Colonic mucosa (tissue), 4 donors: ENCODE results near the gene KIF13A. TPM values are rescaled to one million over a fixed set of nuclear protein-coding genes. Genes with fewer than 3 reads are reported as not detected.

Experiments
- DNase-seq: peaks from one replicate; pipeline ENCODE4 v3.0.0-alpha.2; 2020
- H3K27ac ChIP-seq: fragments of 200-600 bp; one replicate; pipeline ENCODE4 v1.8.0; 2021
- H3K27me3 ChIP-seq: fragments of 200-600 bp; one replicate; pipeline ENCODE4 v1.8.0; 2021
- H3K36me3 ChIP-seq: fragments of 200-600 bp; one replicate; pipeline ENCODE4 v1.8.0; 2021
- H3K4me1 ChIP-seq: fragments of 200-600 bp; one replicate; pipeline ENCODE4 v1.8.0; 2021; ENCODE audit warnings: mild to moderate bottlenecking
- H3K4me3 ChIP-seq: fragments of 200-600 bp; one replicate; pipeline ENCODE4 v1.8.0; 2021
- H3K9ac ChIP-seq, 2 donors: one replicate each; pipeline ENCODE4 v1.7.0; 2013; ENCODE audit warnings: control low read depth in 2 of 2, low read depth in 2 of 2, low read length in 2 of 2
- H3K9me3 ChIP-seq: fragments of 200-600 bp; one replicate; pipeline ENCODE4 v1.8.0; 2021
- intact Hi-C: fragments of 100-400 bp; cut with DNase I; formaldehyde crosslinking; loops from one replicate; pipeline ENCODE4 v1.14.1; 2022
- total RNA-seq, 2 donors: library from RNA; stranded (reverse); fragmentation: NEBNext Ultra II Directional in 1 of 2; extraction: Animal tissue kit (Norgen Biotek cat#: 25700) in 1 of 2; gene quantifications; one replicate each; pipeline ENCODE4 v1.2.1, GENCODE V29; 2021
- TF ChIP-seq, protein P1 (sequence below): fragments of 200-600 bp; IDR thresholded peaks from one replicate; pipeline ENCODE4 v1.8.0; 2022; ENCODE audit warnings: antibody characterized with exemption, mild to moderate bottlenecking
- donor health status: healthy.
- donor health status: DM: no; HTN: no; CAD: no.
- donor health status: DM: no; HTN: no; CAD: no.

The KIF13A gene
- 10 to 100 TPM; 43.7 to 54.0 TPM for total RNA-seq

- TF ChIP-seq, protein P1, sequence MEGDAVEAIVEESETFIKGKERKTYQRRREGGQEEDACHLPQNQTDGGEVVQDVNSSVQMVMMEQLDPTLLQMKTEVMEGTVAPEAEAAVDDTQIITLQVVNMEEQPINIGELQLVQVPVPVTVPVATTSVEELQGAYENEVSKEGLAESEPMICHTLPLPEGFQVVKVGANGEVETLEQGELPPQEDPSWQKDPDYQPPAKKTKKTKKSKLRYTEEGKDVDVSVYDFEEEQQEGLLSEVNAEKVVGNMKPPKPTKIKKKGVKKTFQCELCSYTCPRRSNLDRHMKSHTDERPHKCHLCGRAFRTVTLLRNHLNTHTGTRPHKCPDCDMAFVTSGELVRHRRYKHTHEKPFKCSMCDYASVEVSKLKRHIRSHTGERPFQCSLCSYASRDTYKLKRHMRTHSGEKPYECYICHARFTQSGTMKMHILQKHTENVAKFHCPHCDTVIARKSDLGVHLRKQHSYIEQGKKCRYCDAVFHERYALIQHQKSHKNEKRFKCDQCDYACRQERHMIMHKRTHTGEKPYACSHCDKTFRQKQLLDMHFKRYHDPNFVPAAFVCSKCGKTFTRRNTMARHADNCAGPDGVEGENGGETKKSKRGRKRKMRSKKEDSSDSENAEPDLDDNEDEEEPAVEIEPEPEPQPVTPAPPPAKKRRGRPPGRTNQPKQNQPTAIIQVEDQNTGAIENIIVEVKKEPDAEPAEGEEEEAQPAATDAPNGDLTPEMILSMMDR, result no peak
- no peak for DNase-seq
- intact Hi-C loops, result loop anchor here (5.0 to 10.0 kb wide), 2 partner anchors 123 to 135 kb away; partner anchors contain the start of gene NHLRC1
- H3K9ac ChIP-seq, result peak within 1 kb of the TSS; percentile 77 to 87
- peak within 1 kb of the TSS; percentile 95 for H3K27ac ChIP-seq
- H3K4me3 ChIP-seq, result peak within 1 kb of the TSS; percentile 53
- H3K27me3 ChIP-seq, result no peaks in the 10 kb centered on the region
- H3K9me3 ChIP-seq, result no peaks in the 10 kb centered on the region
- H3K36me3 ChIP-seq, result no peaks in the 10 kb centered on the region
- peaks cover 6% of the 10 kb centered on the region for H3K4me1 ChIP-seq
These were observed at the start of gene KIF13A for GRCh38 chr6:17987447-17987696. KIF13A (minus strand) TSS chr6:17987635; CDS start chr6:17987463, 172 bp downstream.

- no peak overlapping the region for H3K9ac ChIP-seq
- DNase-seq, result no peak
- intact Hi-C loops, result no loop called here
- no peaks in the 10 kb centered on the region for H3K36me3 ChIP-seq
- no peaks in the 10 kb centered on the region for H3K9me3 ChIP-seq
- H3K4me3 ChIP-seq, result no peak overlapping the region
- H3K27ac ChIP-seq, result no peak overlapping the region
- TF ChIP-seq, protein P1, result no peak
- H3K4me1 ChIP-seq, result no peaks in the 10 kb centered on the region
- H3K27me3 ChIP-seq, result no peaks in the 10 kb centered on the region
These were observed 49.3 kb upstream of the KIF13A start for GRCh38 chr6:18036781-18037180.

- no peaks in the 10 kb centered on the region for H3K9me3 ChIP-seq
- intact Hi-C loops, result no loop called here
These were observed 48.0 kb upstream of the KIF13A start for GRCh38 chr6:18035330-18035854.

DNA sequence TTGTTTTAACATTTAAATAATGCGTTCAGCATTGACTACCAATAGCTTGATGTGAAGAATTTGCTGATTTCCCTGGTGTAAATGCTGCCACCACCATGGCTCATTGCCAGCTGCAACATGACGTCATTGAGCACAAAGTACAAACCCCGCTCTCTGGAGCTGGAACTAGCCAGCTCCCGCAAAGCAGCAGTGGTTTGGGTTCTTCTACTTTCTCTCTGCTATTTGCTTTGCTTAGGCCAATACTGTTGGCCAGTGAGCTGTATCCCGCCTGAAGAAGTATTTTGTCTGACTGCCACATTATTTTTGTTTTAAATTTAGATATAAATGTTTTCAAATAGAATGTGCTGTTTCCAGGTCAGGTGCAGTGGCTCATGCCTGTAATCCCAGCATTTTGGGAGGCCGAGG, 47.4 kb upstream of the KIF13A start:
- H3K4me1 ChIP-seq, result no peaks in the 10 kb centered on the region
- H3K36me3 ChIP-seq, result no peaks in the 10 kb centered on the region
- peak; percentile 79 for DNase-seq
- no peaks in the 10 kb centered on the region for H3K27me3 ChIP-seq
- intact Hi-C loops, result no loop called here
- no peak overlapping the region for H3K9ac ChIP-seq
- H3K9me3 ChIP-seq, result no peaks in the 10 kb centered on the region
- no peak overlapping the region for H3K27ac ChIP-seq
- TF ChIP-seq, protein P1, result no peak
- H3K4me3 ChIP-seq, result no peak overlapping the region

More at GRCh38 chr6:18035330-18035854, 48.0 kb upstream of the KIF13A start:
- TF ChIP-seq, protein P1, result no peak
- H3K27ac ChIP-seq, result no peak overlapping the region
- DNase-seq, result no peak
- no peak overlapping the region for H3K9ac ChIP-seq
- H3K27me3 ChIP-seq, result no peaks in the 10 kb centered on the region
- no peaks in the 10 kb centered on the region for H3K4me1 ChIP-seq
- no peak overlapping the region for H3K4me3 ChIP-seq
- no peaks in the 10 kb centered on the region for H3K36me3 ChIP-seq

DNA sequence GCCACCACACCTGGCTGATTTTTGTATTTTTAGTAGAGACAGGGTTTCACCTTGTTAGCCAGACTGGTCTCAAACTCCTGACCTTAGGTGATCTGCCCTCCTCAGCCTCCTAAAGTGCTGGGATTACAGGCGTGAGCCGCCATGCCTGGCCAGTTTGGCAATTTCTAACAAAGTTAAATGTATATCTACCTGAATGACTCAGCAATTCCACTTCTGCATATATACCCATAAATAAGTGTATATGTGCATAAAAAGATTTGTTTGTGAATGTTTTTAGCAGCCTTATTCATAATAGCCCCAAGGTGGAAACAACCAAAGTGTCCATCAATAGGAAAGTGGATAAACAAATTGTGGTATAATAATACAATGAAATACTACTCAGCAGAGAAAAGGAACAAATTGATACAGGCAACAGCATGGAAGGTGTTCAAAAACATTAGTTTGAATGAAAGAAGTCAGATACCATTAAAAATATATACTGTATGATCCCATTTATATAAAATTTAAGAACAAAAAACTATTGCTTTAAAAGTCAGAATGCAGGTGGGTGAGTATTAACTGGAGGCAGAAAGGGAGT, 44.3 kb upstream of the KIF13A start:
- intact Hi-C loops, result no loop called here

More for the DNA sequence above, 44.3 kb upstream of the KIF13A start:
- Histone ChIP-seq H3K36me3 (no peaks in the 10 kb centered on the region), H3K4me1 (no peaks in the 10 kb centered on the region), H3K9ac (no peak overlapping the region), H3K27ac (no peak overlapping the region), H3K4me3 (no peak overlapping the region), H3K27me3 (no peaks in the 10 kb centered on the region), H3K9me3 (no peaks in the 10 kb centered on the region)
- TF ChIP-seq, protein P1, result no peak
- DNase-seq, result no peak
